ENCODE data around the gene TUT1. TPM values are rescaled to one million over a fixed set of nuclear protein-coding genes. Genes with fewer than 3 reads are reported as not detected.
"Not testable (repeated sequence)": the region's sequence is repeated elsewhere in the genome, so short reads cannot be mapped to it uniquely, and the experiment has no call there.

TUT1 gene
- total RNA-seq, 1 experiment from 2014 or later, result 7.6 TPM

DNA sequence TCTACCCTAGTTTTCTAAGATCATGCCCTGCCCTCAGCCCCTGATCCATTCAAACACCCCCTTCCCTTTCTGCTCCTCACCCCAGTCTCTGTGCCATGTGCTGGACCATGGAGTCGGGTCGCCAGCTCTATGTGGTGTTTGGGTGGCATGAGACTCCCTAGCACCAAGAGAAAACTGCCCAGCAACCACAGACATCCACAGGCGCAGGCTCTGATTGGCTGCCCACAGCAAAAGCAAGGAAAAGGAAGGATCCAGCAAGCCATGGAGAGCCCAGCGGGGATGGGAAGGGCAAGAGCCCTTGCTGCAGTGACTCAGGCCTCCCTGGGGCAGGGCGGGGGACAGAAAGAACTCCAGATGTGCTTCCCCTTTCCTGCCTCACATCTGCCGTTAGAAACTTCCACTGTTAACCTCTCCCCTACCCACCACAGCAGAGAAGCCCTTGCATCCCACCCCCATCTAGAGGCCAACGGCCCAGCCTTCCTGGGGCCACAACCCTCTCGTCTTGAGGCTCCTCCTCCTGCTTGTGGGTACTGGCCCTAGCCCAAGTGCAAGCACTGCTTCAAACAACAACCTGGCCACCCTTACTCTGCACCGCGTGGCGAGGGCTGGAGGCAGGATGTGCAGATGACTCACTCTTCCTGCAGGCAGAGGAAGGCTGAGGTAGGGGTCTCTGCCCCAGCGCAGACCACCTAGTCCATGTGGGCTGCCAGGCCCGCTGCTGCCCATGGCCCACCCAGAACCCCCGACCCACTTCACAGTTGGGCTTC lies 35.0 kb downstream of the TUT1 start:
- peak; percentile 98 for DNase-seq (ENCODE audit: low read depth)

DNA sequence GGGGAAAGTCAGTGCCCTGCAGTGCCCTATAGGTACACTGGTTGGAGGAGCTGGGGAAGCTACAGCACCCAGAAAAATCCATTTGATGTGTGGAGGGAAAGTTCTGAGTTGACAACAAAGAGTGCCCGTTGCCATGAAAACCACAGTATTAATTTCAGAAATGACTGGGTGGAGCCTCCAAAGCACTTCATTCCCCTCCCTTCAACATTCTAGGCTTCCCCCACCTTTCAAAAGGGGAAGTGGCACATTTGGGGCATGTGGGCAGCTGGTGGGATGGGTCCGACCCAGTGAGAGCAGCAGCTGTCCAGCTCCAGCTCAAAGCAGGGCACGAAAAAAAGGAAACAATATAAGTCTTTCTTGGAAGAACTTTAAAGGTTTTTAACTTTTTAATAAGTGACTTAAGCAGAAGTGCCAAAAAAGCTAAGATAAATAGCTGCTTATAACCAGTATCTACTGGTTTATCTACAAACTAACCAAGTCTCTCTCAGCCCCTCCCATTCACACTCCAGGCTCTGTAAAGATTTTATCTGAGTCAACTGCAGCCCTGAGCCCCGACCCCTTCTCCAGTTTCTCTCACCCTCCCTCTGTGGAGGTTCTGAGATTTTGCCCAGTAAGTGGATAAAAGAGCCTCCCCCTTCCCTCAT lies 35.7 kb downstream of the TUT1 start:
- peak; percentile 65 for DNase-seq (ENCODE audit: low read depth)

DNA sequence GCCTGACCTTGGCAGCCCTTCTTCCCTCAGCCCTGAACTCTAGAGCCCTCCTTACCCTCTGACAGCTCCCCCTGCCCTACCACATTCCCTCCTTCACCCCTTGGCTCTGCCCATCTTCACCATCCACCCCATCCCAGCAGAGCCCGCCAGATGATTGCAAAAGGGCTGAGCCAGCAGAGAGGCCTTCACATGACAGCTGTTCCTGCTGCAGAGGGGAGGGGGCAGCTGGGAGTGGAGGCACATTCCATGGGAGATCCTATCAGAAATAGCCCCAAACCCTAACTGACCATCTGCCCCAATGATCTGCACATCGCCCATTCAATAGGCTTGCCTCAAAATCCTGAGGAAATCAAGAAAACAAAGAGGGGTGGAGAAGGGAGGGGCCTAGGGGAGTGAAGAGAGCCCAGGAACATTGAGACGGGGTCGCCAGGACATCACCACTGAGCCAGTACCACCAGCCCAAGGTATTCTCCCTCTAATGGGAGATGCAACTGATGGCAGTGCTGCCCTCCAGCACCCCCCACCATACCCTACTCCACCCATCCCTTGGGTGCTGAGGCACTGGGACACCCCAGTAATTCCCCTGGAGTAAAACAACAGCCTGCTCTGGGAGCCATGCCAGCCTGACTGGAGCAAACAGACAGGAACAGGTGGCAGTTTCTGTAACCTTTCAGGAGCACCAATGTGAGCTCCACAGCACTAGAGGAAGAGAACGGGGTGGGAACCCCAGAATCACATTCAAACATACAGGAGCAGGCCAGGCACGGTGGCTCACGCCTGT lies 36.7 kb downstream of the TUT1 start:
- peak; percentile 33 for DNase-seq (ENCODE audit: low read depth)

DNA sequence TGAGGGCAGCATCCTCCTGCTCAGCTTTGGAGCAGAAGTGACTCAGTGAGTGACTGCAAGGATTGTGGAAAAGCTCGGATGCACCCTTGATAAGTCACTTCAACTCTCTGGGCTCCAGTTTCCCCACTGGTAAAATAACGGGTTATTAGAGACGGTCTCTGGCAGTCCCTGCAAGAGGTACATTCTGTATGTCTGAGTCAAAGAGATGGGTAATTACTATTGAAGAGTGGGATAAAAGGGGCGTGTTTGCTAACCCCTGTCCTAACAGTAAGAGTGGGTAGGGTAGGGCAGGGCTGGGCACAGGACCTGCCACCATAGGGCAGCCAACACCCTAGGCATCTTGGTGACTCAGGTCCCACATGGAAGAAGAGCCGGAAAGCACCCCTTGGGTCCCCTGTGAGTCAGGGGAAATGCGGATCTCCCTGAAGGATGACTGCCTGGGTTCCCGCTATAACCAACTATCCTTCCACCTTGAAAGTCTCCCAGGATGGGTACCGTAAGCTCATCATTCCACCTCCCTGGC lies 37.4 kb downstream of the TUT1 start:
- DNase-seq (ENCODE audit: low read depth), result peak; percentile 95

DNA sequence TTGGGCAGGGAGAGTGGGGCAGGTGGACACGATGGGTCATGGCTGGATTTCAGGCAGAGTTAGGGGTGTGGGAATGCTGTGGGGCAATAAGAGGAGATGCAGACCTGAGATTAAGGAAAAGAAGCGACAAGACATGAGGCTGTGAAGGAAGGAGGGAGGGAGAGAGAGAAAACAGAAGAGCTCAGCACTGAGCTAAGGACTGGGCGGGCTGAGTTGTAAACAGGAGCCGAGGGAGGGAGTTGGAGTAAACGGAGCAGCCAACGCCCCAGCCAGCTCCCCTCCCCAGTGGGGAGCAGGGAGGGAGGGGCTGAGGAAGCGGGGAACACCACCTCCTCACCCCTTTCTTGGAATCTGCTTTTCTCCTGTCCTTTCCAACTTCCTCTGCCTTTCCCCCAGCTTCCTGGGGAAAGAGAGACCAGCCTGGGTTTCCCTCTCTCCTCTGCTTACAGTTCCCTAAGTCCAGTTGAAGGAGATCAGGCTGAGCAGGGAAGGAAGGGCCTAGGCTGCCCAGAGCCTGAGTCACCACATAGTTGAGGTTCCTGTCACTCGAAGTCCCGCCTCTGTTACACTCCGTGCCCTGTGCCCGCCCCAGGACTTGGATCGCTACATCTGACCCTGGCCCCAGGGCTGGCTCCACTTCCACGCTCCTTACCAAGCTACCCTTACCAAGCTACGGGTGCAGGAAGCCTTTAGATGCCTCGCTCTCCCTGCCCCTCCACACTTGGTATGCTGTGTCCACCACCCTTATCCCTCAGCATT lies 38.1 kb downstream of the TUT1 start:
- peak; percentile 98 for DNase-seq (ENCODE audit: low read depth)

DNA sequence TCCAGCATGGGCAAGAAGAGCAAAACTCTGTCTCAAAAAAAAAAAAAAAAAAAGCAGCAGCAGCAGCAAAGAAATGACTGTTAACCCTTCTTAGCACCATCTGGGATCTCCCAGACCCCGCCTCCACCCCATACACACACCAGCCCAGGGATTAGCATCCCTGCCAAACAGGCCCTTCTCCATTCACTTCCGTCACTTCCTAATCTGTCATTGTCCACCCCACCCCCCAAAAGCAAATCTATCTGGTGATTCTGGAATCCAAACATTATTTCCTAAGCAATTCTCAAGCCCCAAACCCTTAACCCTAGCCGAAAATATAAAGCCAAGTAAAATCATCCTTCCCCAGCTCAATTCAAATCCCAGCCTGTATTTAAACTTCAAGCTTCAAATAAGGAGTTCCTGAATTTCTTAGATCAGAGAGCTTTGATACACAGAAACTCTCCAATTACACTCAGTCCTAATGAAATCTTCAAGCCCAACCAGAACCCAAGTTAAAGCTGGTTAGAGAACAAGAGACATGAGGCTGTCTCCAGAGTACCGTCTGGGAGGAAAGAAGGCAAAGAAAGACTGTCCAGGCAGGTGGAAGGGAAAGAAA lies 38.7 kb downstream of the TUT1 start:
- peak; percentile 58 for DNase-seq (ENCODE audit: low read depth)

DNA sequence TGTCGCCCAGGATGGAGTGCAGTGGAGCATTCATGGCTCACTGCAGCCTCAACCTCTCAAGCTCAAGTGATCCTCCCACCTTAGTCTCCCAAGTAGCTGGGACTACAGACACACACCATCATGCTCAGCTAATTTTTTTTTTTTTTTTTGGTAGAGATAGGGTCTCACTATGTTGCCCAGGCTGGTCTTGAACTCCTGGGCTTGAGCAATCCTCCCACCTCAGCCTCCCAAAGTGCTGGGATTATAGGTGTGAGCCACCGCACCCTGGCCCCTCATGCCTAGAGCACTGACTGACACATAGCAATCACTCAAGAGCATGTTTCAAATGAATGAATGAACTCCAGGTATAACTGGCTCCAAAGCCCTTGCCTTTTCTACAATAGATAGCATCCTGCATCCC lies 40.8 kb downstream of the TUT1 start:
- DNase-seq (ENCODE audit: low read depth), result not testable (repeated sequence)

DNA sequence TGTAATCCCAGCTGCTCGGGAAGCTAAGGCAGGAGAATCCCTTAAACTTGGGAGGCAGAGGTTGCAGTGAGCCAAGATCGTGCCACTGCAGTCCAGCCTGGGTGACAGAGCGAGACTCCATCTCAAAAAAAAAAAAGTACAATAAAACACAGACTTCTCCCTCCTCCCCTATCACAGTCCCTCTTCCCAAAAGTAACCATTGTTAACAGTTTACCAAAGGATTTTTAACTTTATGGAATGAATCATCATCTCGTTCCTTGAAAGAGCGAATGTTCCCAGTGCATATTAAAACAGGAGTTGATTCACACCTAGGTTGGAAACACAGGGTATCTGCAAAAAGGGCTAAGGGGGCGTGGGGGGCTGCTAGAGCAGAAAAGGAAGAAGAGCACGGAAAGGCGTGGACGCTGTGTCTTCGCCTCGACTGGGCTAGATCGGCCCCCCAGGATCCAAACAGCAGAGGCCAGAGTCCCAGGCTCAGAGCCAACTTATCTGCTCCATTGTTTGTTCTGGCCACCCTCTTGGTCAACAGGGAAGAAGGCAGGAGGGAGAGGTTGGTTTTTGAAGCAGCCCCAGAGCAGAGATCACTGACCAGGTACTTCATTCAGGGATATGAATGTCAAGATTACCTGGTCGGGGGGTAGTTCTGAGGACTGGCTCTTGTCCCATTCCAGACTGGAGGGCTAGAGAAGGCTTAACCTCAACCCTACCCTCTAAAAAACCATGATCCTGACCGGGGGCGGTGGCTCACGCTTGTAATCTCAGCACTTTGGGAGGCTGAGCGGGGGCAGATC lies 42.6 kb downstream of the TUT1 start:
- peak; percentile 59 for DNase-seq (ENCODE audit: low read depth)

DNA sequence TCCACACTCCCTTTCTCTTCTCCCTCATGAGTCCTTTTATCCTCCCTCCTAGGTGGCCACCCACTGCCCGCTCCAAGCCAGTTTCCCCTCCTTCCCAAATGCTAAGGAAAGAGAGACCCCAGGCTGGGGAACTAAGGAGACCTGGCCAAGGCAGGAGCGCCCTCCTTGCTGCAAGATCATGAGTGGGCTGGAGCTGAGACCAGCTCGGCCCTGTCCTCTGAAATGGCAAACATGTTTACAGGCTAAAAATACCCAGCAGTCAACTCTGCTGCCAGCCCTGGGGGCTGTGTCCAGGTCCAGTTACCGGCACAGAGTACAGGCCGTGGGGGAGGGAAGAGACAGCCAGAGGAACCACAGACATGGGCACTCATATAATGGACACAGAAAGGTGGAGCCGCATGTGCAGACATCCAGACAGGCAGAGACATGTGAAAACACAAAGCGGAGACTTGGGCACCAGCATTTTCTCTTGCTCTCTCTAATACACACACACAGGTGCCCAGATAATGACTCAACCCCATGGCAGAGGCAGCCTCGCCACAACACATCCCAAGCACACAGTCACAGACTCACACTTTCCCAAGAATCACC lies 43.5 kb downstream of the TUT1 start:
- peak; percentile 69 for DNase-seq (ENCODE audit: low read depth)

DNA sequence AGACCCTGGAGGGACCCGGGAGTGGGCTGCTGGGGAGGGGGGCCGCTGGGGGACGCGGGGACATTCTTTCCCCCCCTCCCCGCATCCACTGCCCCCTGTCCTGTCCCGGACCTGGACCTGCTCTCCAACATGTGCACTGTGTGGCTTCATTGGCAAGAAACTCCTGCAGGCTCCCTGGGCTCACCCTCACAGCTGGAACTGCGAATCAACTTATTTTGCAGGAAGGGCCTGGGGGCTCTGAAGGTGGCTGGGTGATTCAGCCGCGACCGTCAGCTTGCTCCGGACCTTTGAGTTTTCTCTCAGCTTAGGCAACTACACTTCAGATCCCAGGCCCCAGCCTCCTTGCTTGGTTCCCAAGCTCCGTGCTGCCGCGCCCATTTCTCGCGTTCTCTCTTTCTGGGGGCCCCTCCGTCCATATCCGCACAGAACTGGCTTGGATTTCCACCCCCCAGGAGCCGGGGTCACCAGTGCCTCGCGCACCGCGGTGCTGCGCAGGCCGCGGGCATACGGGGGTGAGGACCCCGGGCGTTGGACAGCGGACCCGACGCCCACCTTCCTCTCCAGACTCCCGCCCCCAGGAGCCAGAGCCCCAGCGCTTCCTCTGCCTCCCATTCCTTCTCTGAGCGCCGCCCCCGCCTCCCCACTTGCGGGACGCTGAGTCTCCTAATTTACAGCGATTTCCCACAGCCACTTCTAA lies 44.2 kb downstream of the TUT1 start:
- peak; percentile 68 for DNase-seq (ENCODE audit: low read depth)

DNA sequence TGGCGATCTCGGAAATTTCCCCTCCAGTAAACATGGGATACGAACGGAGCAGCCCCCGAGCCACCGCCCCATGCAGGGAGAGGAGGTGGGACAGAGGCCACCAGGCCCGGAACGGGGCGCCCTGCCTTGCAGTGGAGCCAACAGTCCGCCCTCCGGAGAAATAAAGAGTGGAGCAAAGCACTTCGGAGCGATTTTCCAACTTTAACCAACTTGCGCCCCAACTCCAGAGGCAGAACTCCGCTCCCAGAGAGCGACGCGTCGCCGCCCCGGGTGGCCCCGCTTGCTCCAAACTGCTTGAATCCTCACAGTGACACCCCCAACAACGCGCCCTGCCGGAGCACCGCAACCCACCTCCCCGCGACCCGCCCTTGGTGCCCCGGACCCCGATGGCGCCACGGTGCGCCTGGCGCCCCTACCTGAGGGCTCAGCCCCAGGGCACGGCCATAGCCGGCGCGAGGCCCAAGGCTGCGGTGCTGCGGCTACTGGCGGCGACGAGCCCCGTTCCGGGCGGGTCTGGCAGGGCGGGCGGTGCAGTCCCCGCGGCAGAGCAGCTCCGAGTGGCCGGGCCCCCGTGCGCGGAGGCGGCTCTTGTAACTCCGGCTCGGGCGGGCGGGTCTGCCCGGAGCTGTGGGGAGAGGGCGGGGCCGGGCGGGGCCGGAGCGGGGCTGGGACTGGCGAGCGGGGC lies 44.9 kb downstream of the TUT1 start, which contains the start of gene AHNAK:
Gene AHNAK (minus strand): TSS at position 563 of the 685 bp plus-strand sequence. CDS start 10,708 bp downstream, outside the sequence.
- peak; percentile 73 for DNase-seq (ENCODE audit: low read depth)

DNA sequence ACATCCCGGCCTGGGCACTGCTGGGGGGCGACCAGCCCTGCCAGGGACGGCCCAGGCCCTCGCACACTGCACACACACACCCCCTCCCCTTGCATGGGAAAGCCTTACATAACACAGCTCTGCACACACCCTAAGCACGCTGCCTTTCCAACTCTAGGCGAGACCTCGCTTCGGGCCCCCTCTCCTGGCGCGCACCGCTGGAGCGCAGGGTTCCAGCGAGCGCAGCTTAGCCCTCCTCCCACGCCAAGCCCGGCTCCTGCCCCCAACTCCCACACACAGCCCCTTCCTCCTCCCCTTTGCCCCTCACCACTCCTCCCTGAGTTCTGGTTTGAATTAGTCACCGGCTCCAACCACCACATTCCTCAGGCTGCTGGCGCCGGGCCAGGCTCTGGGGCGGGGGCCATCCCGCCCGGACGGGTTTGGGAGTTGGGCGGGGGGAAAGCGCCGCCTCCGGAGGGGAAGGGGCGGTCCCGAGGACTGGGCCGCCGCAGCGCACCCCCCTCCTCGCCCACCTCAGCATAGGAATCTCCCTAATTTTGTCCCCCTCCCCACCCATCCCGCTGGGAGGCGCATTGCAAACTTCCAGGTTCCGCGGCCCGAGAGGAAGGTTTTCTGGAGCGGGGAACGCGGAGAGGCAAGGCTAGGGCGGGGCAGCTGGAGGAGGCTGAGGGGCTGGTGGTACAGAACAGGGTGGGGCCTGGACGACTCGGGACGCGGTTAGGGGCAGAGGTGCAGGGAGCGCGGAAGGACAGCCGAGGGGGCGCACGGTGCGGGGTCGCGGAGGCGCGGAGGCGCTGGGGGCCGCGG lies 45.7 kb downstream of the TUT1 start:
- peak; percentile 95 for DNase-seq (ENCODE audit: low read depth)

DNA sequence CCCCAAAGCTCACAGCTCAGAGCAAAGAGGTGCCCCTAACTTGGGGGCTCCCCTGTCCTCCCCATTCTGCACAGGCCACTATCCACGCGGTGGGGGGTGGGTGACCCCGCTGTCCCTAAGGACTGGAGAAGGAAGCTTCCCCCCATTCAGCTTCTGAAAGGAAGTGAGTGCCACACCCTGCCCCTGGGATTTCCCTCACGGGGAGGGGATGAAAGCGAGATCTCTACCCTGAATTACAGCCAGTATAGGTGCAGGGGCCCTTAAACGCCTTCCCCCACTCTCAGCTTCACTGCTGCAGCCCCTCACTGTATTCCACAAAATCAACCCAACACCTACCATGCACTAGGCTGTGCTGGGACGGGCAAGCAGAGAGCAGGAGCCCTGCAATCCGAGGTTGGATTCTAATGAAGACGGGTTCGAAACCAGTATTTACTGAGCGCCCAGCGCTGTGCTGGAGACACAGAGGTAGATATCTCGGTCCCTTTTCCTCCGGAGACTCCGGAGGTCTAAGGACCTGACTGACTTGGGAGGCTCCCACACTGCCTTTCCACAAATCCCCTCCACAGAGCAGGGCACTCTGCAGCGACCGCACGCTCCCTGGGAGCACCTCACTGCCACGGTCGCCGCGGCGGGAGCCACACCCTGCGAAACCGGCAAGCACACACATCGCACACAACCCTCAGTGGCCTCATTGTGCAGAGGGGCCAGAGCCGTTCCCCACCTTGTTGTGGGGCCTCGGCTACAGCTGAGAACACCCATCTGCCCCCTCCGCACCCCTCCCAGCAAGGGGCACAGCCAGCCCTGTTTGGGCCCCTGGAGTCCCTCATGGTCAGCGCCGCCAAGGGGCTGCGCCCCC lies 46.5 kb downstream of the TUT1 start:
- DNase-seq (ENCODE audit: low read depth), result peak; percentile 43

DNA sequence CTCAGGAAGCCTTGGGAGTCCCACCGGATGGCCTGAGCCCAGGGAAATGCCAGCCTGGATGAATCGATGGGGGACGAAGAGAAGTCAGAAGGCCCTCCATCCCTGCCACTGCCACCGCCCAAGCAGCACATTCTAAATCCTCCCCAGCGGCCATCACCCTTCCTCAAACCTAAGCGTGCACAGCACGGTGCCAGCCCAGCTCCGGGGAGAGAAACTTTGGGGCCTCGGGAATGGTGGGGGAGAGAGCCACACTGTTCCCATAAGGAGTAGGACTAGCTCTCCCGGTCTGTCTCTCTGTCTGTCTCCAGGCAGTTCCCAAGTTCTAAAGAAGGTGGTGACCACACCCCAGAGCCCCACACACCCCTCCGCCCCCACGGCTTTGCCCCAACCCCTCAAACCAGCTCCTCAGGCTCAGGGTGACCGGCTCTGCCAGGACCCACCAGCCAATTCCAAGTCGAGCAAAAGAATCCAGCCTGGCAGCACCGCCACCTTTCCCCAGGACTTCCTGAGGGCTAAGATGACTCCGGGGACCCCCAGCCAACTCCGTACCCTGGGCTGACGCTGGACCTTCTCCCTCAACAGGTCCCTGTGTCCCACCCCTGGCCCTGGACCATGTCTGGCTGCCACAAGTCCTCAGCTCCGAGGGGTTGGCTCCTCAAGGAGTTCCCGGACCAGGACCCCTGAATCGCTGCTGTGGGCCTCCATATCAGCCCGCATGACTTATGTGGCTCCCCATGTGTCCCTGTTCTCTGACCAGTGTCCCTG lies 47.5 kb downstream of the TUT1 start:
- no peak for DNase-seq (ENCODE audit: low read depth)

DNA sequence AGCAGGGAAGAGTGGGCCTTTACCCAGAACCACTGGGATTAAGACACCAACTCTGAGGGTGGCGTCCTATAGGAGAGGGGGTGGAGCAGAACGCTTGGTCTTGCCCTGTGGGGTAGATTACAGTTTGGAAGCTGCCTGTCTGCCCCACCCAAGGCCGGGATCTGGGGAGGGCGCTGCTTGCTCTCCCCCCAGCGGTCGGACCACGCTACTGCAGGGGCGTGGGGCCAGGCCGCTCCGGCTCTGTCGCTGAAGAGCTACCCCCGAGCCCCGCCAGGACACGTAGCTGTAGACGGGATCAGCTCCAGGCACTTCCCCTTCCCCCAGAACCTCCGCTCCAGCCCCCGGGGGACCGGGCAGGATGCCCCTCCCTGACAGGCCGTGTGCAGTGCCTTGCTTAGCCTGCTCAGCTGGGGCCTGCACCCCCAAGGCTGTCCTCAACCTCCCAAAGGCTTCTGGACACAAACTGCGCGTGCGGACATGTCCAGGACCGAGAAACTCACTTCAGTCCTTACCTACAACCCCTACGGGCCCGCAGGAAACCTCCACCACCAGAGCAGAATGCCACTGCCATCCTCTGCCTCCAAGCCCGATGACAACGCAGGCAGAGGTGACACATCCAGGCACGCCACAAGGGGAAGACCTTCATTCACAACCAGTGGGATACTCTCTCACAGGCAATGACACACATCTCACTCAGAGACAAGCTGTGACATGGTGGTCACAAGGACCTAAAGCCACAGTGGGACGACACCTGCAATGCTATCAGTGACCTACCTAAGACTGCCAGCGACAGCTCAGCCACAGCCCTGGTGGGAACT lies 48.4 kb downstream of the TUT1 start:
- DNase-seq (ENCODE audit: low read depth), result peak; percentile 73
